HG03135 (cell line): ENCODE data around the gene CYP46A1.

Source experiments
- ATAC-seq: cut with Tn5 transposase; IDR thresholded peaks from one replicate; pipeline ENCODE4 v1.9.1; 2021; ENCODE audit warnings: mild to moderate bottlenecking, moderate library complexity; ENCODE audit not compliant: unreplicated experiment

CYP46A1 gene

DNA sequence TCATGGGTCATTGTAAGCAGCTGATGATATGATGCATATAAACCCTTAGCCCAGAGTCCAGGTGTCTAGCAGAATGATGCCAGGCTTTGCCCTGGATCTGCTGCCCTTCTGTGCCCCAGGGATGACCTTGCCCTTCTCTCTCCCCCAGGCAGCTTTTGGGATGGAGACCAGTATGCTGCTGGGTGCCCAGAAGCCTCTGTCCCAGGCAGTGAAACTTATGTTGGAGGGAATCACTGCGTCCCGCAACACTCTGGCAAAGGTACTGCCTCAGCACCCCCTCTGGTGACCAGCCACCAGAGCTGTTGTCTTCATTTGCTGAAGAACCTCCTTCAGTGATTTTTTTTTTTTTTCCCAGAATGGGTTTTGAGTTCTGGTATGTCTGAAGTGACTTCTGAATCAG, 23.3 kb downstream of the CYP46A1 start:
- ATAC-seq = no peak

GRCh38 chr14:99707921-99708320, 23.8 kb downstream of the CYP46A1 start:
- ATAC-seq = no peak

GRCh38 chr14:99708449-99708848, 24.4 kb downstream of the CYP46A1 start:
- no peak for ATAC-seq

GRCh38 chr14:99713972-99714371, 29.9 kb downstream of the CYP46A1 start:
- ATAC-seq = no peak

GRCh38 chr14:99715266-99716000, 31.3 kb downstream of the CYP46A1 start:
- no peak for ATAC-seq

DNA sequence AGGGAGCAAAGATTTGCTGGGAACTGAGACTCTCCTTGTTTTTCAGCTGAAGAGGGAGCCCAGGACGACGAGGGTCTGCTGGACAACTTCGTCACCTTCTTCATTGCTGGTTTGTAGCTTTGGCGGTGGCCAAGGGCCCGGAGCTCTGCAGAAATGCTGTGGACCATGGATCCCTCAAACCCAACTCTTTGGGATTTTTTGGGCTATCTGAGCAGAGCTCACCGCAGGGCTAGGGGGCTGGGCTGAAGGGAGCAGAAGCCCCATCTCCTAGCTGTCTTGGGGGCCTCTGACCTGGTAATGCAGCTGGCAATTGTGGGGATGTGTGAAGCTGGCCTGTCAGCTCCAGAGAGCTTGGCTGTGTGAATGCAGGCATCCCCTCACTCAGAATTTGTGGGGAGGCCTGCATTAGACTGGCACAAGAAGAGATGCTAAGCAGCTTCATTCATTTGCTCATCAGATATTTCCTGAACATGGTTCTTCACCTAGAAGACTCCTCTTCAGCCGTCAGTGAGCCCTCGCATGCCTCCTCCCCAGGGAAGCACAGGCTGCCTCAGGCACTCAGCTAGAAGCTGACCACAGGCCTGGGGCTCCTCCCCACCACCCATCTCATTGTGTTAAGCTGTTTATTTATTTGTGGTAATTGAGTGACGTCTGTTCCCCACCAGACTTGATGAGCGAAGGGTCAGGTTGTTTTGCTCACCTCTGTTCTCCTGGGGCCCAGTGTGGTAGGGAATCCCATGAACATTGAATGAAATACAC, 32.2 kb downstream of the CYP46A1 start:
- ATAC-seq = no peak

GRCh38 chr14:99716850-99717681, 33.0 kb downstream of the CYP46A1 start:
- no peak for ATAC-seq

DNA sequence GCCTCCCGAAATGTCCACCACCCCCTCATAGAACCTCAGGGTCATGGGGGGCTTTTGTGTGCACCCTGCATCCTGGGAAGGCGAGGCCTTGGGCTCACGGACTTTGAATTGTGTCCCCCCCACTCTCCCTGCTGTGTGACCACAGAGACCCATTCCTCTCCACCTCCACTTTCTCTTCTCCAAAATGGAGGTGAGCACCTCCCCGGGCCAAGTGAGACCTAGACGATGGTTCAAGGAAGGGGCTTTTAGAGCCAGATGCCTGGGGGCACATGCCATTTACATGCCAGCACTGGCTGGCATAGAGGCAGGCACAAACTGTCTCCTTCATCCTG, 33.5 kb downstream of the CYP46A1 start:
- no peak for ATAC-seq

- peak; percentile 85 for ATAC-seq
Measured at GRCh38 chr14:99718031-99718810, 34.1 kb downstream of the CYP46A1 start.

DNA sequence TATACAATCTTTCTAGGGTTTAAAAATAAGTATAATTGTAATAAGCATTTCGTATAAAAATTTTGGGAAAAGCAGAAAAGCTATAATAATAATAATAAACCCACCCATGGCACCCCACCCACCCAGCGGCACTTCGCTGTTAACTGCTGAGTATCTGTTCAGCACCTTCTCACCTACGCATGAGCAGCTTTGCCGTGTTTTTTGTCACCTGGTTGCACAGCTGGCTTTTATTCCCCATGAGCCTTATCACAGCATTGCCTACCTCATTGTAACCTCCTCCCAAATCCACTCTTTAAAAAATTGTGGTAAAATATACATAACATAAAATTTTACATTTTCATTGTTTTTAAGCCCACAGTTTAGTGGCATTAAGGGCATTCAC, 34.7 kb downstream of the CYP46A1 start:
- ATAC-seq = peak; percentile 59

- no peak for ATAC-seq
Measured at GRCh38 chr14:99720941-99721791, 37.1 kb downstream of the CYP46A1 start.

DNA sequence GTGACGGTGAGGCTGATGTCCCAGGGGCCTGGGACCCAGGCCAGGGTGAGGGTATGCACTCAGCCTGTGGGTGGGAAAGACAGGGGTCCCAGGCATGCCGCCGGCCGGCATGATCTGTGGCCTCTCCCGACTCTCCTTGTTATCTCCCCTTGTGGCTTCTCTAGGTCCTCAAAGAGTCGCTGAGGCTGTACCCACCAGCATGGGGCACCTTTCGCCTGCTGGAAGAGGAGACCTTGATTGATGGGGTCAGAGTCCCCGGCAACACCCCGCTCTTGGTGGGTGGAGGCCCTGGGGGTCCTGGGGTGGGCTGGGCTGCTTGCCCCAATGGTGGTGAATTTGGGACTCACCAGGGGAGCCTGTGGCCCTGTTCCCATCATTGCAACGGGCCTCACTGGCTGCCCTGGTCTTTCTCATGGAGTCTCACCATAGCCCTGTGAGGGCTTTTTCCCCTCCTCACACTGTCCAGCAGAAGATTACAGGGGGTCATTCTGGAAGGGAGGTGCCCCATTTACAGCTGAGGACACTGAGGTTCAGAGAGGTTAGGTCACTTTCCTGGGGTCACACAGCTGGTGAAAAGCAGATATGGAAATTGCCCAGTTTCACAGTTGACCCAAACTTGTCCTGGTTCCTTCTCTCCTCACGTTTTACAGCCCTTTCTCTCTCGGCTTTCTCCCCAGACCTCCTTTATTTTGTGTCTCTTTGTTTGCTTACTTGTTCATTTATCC, 37.9 kb downstream of the CYP46A1 start:
- no peak for ATAC-seq

DNA sequence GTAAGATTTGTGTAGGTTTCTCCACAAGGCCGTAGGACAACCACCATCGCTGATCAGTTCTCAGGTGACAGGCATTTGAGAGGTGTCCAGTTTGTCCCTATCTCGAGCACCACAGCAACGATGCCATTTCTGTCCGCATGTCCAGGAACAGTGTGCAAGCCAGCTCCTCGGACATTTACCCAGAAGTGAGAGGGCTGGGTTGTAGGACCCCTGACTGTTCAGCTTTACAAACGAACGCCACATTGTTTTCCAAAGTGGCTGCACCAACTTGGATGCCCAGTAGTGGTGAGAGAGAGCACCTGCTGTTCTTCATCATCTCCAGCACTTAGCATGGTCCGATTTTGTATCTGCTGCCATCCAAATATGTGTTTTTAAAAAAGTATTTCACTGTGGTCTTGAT, 38.6 kb downstream of the CYP46A1 start:
- no peak for ATAC-seq

GRCh38 chr14:99724196-99724891, 40.2 kb downstream of the CYP46A1 start:
- ATAC-seq = no peak

GRCh38 chr14:99724939-99725773, 41.1 kb downstream of the CYP46A1 start:
- ATAC-seq = no peak

- no peak for ATAC-seq
Measured at GRCh38 chr14:99725774-99726537, 41.9 kb downstream of the CYP46A1 start.

DNA sequence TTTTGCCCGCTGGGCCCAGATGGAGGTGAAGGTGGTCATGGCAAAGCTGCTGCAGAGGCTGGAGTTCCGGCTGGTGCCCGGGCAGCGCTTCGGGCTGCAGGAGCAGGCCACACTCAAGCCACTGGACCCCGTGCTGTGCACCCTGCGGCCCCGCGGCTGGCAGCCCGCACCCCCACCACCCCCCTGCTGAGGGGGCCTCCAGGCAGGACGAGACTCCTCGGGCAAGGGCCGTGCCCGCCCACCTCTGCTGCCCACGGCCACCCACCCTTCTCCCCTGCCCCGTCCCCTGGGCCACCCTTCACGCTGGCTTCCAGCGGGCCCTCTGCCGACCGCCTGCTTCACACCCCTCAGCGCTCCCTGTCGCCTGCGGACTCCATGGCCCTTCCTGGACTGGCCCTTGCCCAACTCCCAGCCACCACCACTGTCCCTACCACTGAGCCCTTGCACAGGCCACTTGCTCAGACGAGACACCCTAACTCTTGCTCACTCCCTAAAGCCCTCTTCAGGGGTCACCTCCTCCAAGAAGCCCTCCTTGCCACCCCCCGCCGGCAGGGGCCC, 42.5 kb downstream of the CYP46A1 start:
- ATAC-seq = no peak
